K562 (cell line): ENCODE results near the gene PRR19. TPM values are rescaled to one million over a fixed set of nuclear protein-coding genes. Genes with fewer than 3 reads are reported as not detected.

ENCODE experiments used
- DDX20 ChIP-seq: fragments of 450-650 bp; IDR thresholded peaks from 2 replicates; pipeline ENCODE4 v1.6.1; 2016; ENCODE audit warnings: missing genetic modification characterization, low read depth, mild to moderate bottlenecking, missing compliant biosample characterization, moderate library complexity
- POLR2H ChIP-seq: IDR thresholded peaks from 2 replicates; pipeline ENCODE4 v1.6.1; 2016; ENCODE audit warnings: missing genetic modification characterization, low read depth, mild to moderate bottlenecking, control low read depth, missing compliant biosample characterization, moderate library complexity
- RBM14 ChIP-seq: fragments of 200-400 bp; formaldehyde crosslinking; IDR thresholded peaks from 2 replicates; pipeline ENCODE4 v1.6.1; 2018; ENCODE audit warnings: low read depth, mild to moderate bottlenecking, low read length, moderate library complexity, borderline replicate concordance; ENCODE audit not compliant: insufficient read depth
- ZNF253 ChIP-seq: fragments of 250-450 bp; sonication (Bioruptor Pico); conservative IDR thresholded peaks from 2 replicates; pipeline ENCODE4 v1.6.1; 2021; ENCODE audit warnings: mild to moderate bottlenecking
- polyA plus RNA-seq, 8 experiments: library from polyadenylated mRNA; depleted of rRNA in 4 of 8; stranded (reverse) in 5 of 8; unstranded in 3 of 8; fragments of >200 nt; fragmentation: Nextera tagmentation in 2 of 8; fragmentation: Illumina TruSeq in 1 of 8; extraction: Ambion mirVana in 2 of 8; extraction: Trizol in 1 of 8; gene quantifications; 2 replicates each; pipeline versions ENCODE4 v1.2.1 to v1.2.3, GENCODE V29; 2011 to 2014; ENCODE audit warnings: inconsistent platforms in 1 of 8, missing spikeins in 1 of 8
- total RNA-seq, 7 experiments: library from RNA; depleted of rRNA in 6 of 7; stranded (reverse); fragments of >200 nt in 6 of 7; fragmentation: Illumina TruSeq in 2 of 7; extraction: Trizol in 2 of 7; gene quantifications; 2 replicates each; pipeline versions ENCODE4 v1.2.1 to v1.2.3, GENCODE V29; 2011 to 2021; ENCODE audit warnings: low replicate concordance in 1 of 7
- TF ChIP-seq, protein P1 (sequence below), 2 experiments: fragments of 150-350 bp in 1 of 2; IDR thresholded peaks; 2 replicates each; pipeline ENCODE4 v1.6.1; 2012 to 2016; ENCODE audit warnings: low read depth in 2 of 2, low read length in 2 of 2, mild to moderate bottlenecking in 1 of 2, moderate library complexity in 1 of 2
- TF ChIP-seq, protein P2 (sequence below): sonication (generic); formaldehyde crosslinking; IDR thresholded peaks from 2 replicates; pipeline ENCODE4 v1.8.1; 2022; ENCODE audit warnings: missing genetic modification reagents
- TF ChIP-seq, protein P3 (sequence below): fragments of 450-650 bp; IDR thresholded peaks from 2 replicates; pipeline ENCODE4 v1.7.0; 2016; ENCODE audit warnings: borderline replicate concordance

Gene PRR19
- total and polyA plus RNA-seq, 9 of the 15 experiments (the other 6 are each of a cell fraction or from before 2014, with no cell fraction given) = 0.10 to 1.6 (median 0.54) TPM

DNA sequence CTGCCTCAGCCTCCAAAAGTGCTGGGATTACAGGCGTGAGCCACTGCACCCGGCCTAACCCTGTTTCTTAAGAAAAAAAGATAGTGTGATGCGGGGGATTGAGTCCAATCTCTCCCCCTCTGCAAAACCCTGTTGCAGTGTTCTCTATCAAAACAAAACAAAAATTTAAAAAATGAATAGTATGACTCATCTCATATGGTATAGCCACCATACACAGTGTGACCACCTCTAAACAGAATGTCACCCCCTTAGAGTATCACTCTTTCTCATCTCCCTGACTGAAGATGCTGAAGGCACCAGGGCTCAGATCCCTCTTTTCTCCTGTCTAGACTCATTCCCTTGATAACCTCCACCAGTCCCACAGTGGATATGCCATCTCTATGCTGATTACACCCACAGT is 40.2 kb upstream of the PRR19 start (continued):
- TF ChIP-seq, protein P1, sequence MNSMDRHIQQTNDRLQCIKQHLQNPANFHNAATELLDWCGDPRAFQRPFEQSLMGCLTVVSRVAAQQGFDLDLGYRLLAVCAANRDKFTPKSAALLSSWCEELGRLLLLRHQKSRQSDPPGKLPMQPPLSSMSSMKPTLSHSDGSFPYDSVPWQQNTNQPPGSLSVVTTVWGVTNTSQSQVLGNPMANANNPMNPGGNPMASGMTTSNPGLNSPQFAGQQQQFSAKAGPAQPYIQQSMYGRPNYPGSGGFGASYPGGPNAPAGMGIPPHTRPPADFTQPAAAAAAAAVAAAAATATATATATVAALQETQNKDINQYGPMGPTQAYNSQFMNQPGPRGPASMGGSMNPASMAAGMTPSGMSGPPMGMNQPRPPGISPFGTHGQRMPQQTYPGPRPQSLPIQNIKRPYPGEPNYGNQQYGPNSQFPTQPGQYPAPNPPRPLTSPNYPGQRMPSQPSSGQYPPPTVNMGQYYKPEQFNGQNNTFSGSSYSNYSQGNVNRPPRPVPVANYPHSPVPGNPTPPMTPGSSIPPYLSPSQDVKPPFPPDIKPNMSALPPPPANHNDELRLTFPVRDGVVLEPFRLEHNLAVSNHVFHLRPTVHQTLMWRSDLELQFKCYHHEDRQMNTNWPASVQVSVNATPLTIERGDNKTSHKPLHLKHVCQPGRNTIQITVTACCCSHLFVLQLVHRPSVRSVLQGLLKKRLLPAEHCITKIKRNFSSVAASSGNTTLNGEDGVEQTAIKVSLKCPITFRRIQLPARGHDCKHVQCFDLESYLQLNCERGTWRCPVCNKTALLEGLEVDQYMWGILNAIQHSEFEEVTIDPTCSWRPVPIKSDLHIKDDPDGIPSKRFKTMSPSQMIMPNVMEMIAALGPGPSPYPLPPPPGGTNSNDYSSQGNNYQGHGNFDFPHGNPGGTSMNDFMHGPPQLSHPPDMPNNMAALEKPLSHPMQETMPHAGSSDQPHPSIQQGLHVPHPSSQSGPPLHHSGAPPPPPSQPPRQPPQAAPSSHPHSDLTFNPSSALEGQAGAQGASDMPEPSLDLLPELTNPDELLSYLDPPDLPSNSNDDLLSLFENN (IDR thresholded peaks at IDR 0.05; ENCODE audit: low read depth in 2 of 2, low read length in 2 of 2) = no peak
- TF ChIP-seq, protein P2, sequence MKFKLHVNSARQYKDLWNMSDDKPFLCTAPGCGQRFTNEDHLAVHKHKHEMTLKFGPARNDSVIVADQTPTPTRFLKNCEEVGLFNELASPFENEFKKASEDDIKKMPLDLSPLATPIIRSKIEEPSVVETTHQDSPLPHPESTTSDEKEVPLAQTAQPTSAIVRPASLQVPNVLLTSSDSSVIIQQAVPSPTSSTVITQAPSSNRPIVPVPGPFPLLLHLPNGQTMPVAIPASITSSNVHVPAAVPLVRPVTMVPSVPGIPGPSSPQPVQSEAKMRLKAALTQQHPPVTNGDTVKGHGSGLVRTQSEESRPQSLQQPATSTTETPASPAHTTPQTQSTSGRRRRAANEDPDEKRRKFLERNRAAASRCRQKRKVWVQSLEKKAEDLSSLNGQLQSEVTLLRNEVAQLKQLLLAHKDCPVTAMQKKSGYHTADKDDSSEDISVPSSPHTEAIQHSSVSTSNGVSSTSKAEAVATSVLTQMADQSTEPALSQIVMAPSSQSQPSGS (CRISPR knock-in tag) = no peak
- TF ChIP-seq RBM14 (no peak), POLR2H (tag) (no peak), DDX20 (tag) (no peak), ZNF253 (CRISPR knock-in tag) (no peak)
- TF ChIP-seq, protein P3, sequence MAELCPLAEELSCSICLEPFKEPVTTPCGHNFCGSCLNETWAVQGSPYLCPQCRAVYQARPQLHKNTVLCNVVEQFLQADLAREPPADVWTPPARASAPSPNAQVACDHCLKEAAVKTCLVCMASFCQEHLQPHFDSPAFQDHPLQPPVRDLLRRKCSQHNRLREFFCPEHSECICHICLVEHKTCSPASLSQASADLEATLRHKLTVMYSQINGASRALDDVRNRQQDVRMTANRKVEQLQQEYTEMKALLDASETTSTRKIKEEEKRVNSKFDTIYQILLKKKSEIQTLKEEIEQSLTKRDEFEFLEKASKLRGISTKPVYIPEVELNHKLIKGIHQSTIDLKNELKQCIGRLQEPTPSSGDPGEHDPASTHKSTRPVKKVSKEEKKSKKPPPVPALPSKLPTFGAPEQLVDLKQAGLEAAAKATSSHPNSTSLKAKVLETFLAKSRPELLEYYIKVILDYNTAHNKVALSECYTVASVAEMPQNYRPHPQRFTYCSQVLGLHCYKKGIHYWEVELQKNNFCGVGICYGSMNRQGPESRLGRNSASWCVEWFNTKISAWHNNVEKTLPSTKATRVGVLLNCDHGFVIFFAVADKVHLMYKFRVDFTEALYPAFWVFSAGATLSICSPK = no peak
